DMS53 treated with DMSO at 0.1 percent for 48 hours (cell line): ENCODE data around the gene CALR3.
"Not testable (repeated sequence)": the region's sequence is repeated elsewhere in the genome, so short reads cannot be mapped to it uniquely, and the experiment has no call there.

Experiments
- DNase-seq: peaks from one replicate; lab custom pipeline; 2025; ENCODE audit not compliant: unreplicated experiment; lab: John Stamatoyannopoulos, UW

CALR3 gene

GRCh38 chr19:16524991-16525734 is 29.2 kb upstream of the CALR3 start:
- DNase-seq, result no peak

- no peak for DNase-seq
These were observed 26.8 kb upstream of the CALR3 start for GRCh38 chr19:16522559-16523377.

- DNase-seq, result no peak
These were observed 25.8 kb upstream of the CALR3 start for GRCh38 chr19:16521715-16522289.

- DNase-seq, result no peak
These were observed 25.1 kb upstream of the CALR3 start for GRCh38 chr19:16520986-16521624.

- no peak for DNase-seq
These were observed 24.4 kb upstream of the CALR3 start for GRCh38 chr19:16520074-16520973.

GRCh38 chr19:16519230-16519687 is 23.3 kb upstream of the CALR3 start:
- DNase-seq, result no peak

- DNase-seq, result no peak
These were observed 22.7 kb upstream of the CALR3 start for GRCh38 chr19:16518483-16519229.

GRCh38 chr19:16518061-16518460 is 22.1 kb upstream of the CALR3 start:
- no peak for DNase-seq

- no peak for DNase-seq
These were observed 21.1 kb upstream of the CALR3 start for GRCh38 chr19:16516923-16517610.

GRCh38 chr19:16516381-16516780 is 20.4 kb upstream of the CALR3 start:
- no peak for DNase-seq

GRCh38 chr19:16514383-16515019 is 18.5 kb upstream of the CALR3 start:
- DNase-seq, result no peak

GRCh38 chr19:16512611-16513010 is 16.6 kb upstream of the CALR3 start:
- DNase-seq, result not testable (repeated sequence)

GRCh38 chr19:16509141-16510061 is 13.4 kb upstream of the CALR3 start:
- no peak for DNase-seq

GRCh38 chr19:16508546-16508945 is 12.6 kb upstream of the CALR3 start:
- DNase-seq, result no peak

GRCh38 chr19:16506961-16507360 is 11.0 kb upstream of the CALR3 start:
- no peak for DNase-seq

GRCh38 chr19:16506161-16506560 is 10.2 kb upstream of the CALR3 start:
- DNase-seq, result not testable (repeated sequence)

GRCh38 chr19:16504271-16504670 is 8.3 kb upstream of the CALR3 start:
- DNase-seq, result no peak

GRCh38 chr19:16497837-16498236 is 1.9 kb upstream of the CALR3 start:
- no peak for DNase-seq
